Keratinocyte (primary cell): ENCODE data around the gene MSANTD2. TPM values are rescaled to one million over a fixed set of nuclear protein-coding genes. Genes with fewer than 3 reads are reported as not detected.

Experiments
- DNase-seq: peaks from one replicate; pipeline ENCODE4 v3.0.0-alpha.2; 2011; ENCODE audit warnings: low read depth, missing footprints, low spot score
- FAIRE-seq: peaks from 2 replicates; lab custom pipeline; 2011; peaks lifted over from hg19 to GRCh38; lab: Jason Lieb, UNC
- H2AFZ ChIP-seq: 2 replicates; pipeline ENCODE4 v1.6.0; 2012; ENCODE audit warnings: low read length, control low read depth, inconsistent platforms; ENCODE audit not compliant: control insufficient read depth
- H3K27ac ChIP-seq: 2 replicates; pipeline ENCODE4 v1.5.1; 2011; ENCODE audit warnings: low read length; ENCODE audit not compliant: control insufficient read depth, insufficient read depth
- H3K27me3 ChIP-seq: 3 replicates; pipeline ENCODE4 v1.6.0; 2011; ENCODE audit warnings: low read length; ENCODE audit not compliant: control insufficient read depth, insufficient read depth; ENCODE audit errors: extremely low read depth
- H3K36me3 ChIP-seq, 2 experiments: 2 replicates in 1 of 2; 3 replicates in 1 of 2; pipeline ENCODE4 v1.5.1; 2011; ENCODE audit warnings: low read length in 2 of 2, mild to moderate bottlenecking in 1 of 2; ENCODE audit not compliant: control insufficient read depth in 2 of 2, insufficient read depth in 2 of 2; ENCODE audit errors: extremely low read depth in 1 of 2
- H3K4me1 ChIP-seq: 3 replicates; pipeline ENCODE4 v1.5.1; 2011; ENCODE audit warnings: low read length; ENCODE audit not compliant: control insufficient read depth, insufficient read depth; ENCODE audit errors: extremely low read depth
- H3K4me2 ChIP-seq: 3 replicates; pipeline ENCODE4 v1.6.0; 2011; ENCODE audit warnings: low read depth, low read length; ENCODE audit not compliant: control insufficient read depth, insufficient read depth; ENCODE audit errors: extremely low read depth
- H3K4me3 ChIP-seq, 3 experiments: fragments of 200-600 bp in 1 of 3; sonication (generic) in 1 of 3; 2 replicates in 2 of 3; 3 replicates in 1 of 3; pipeline ENCODE4 v1.5.1; 2011 to 2016; ENCODE audit warnings: low read length in 3 of 3, mild to moderate bottlenecking in 3 of 3, control low read depth in 2 of 3, inconsistent platforms in 1 of 3, low read depth in 1 of 3, mixed read lengths in 1 of 3, mixed run types in 1 of 3, moderate library complexity in 1 of 3; ENCODE audit not compliant: control insufficient read depth in 2 of 3, insufficient read depth in 2 of 3; ENCODE audit errors: extremely low read depth in 1 of 3
- H3K79me2 ChIP-seq: 2 replicates; pipeline ENCODE4 v1.6.0; 2012; ENCODE audit warnings: low read length; ENCODE audit not compliant: control insufficient read depth, insufficient read depth
- H3K9ac ChIP-seq: 3 replicates; pipeline ENCODE4 v1.6.0; 2011; ENCODE audit warnings: low read length; ENCODE audit not compliant: control insufficient read depth, insufficient read depth; ENCODE audit errors: extremely low read depth
- H3K9me1 ChIP-seq: 3 replicates; pipeline ENCODE4 v1.6.0; 2011; ENCODE audit warnings: low read length; ENCODE audit not compliant: control insufficient read depth, insufficient read depth; ENCODE audit errors: extremely low read depth
- H3K9me3 ChIP-seq: 2 replicates; pipeline ENCODE4 v1.5.1; 2012; ENCODE audit warnings: low read depth, low read length; ENCODE audit not compliant: control insufficient read depth
- H4K20me1 ChIP-seq: 3 replicates; pipeline ENCODE4 v1.6.0; 2011; ENCODE audit warnings: low read length; ENCODE audit not compliant: control insufficient read depth, insufficient read depth; ENCODE audit errors: extremely low read depth
- CTCF ChIP-seq, 3 experiments: IDR thresholded peaks in 1 of 3; conservative IDR thresholded peaks in 1 of 3; optimal IDR thresholded peaks in 1 of 3; 2 replicates in 2 of 3; 3 replicates in 1 of 3; pipeline versions ENCODE3 to v1.5.1; 2011; ENCODE audit warnings: low read length in 3 of 3, mild to moderate bottlenecking in 3 of 3, moderate library complexity in 2 of 3, control low read depth in 1 of 3, inconsistent platforms in 1 of 3; ENCODE audit not compliant: insufficient read depth in 2 of 3; ENCODE audit errors: extremely low read depth in 1 of 3
- EZH2 ChIP-seq: IDR thresholded peaks from one replicate; pipeline ENCODE4 v1.6.1; 2012; ENCODE audit warnings: inconsistent platforms, mild to moderate bottlenecking, low read length, moderate library complexity
- dilution Hi-C: fragments of 300-500 bp; cut with MboI; formaldehyde crosslinking; loops from one replicate; pipeline ENCODE4 v1.7.0; 2020; ENCODE audit warnings: low sequenced_read_pairs; ENCODE audit not compliant: extremely low pct_ligation_motif_present
- polyA plus RNA-seq, 5 experiments: library from polyadenylated mRNA; depleted of rRNA in 3 of 5; stranded (reverse) in 3 of 5; stranded (forward) in 1 of 5; unstranded in 1 of 5; fragments of >200 nt; gene quantifications; 1 replicate in 1 of 5; 2 replicates in 3 of 5; 3 replicates in 1 of 5; pipeline versions ENCODE4 v1.2.1 to v1.2.3, GENCODE V29; 2011 to 2012; ENCODE audit warnings: missing spikeins in 2 of 5, low read depth in 1 of 5, low replicate concordance in 1 of 5

The MSANTD2 gene
- polyA plus RNA-seq, 1 donor (not counting 4 experiments of a cell fraction or from before 2014, with no cell fraction given) = 6.6 TPM

GRCh38 chr11:124841201-124841600 lies 41.0 kb upstream of the MSANTD2 start:
- dilution Hi-C loops = no loop called here
- Histone ChIP-seq H3K27ac (no peak overlapping the region), H3K4me3 (no peak overlapping the region), H3K9me1 (no peaks in the 10 kb centered on the region), H3K27me3 (peaks cover 81% of the 10 kb centered on the region), H3K4me2 (no peak overlapping the region), H2AFZ (no peak overlapping the region), H3K9me3 (no peaks in the 10 kb centered on the region), H3K9ac (no peak overlapping the region), H3K36me3 (no peaks in the 10 kb centered on the region), H3K4me1 (no peaks in the 10 kb centered on the region), H4K20me1 (peaks cover 5% of the 10 kb centered on the region), H3K79me2 (no peaks in the 10 kb centered on the region)
- no peak for DNase-seq
- TF ChIP-seq EZH2 (no peak), CTCF (optimal IDR thresholded peaks at IDR 0.05 in 1 of 3, IDR thresholded peaks at IDR 0.05 in 1 of 3, conservative IDR thresholded peaks at IDR 0.05 in 1 of 3; ENCODE audit: extremely low read depth in 1 of 3, insufficient read depth in 2 of 3, low read length in 3 of 3) (no peak)
- no peak for FAIRE-seq

- Histone ChIP-seq H3K9ac (no peak overlapping the region), H3K4me3 (no peak overlapping the region), H3K79me2 (no peaks in the 10 kb centered on the region), H4K20me1 (peaks cover 5% of the 10 kb centered on the region), H3K4me2 (no peak overlapping the region), H3K36me3 (no peaks in the 10 kb centered on the region), H3K9me1 (no peaks in the 10 kb centered on the region), H3K27ac (no peak overlapping the region), H3K9me3 (no peaks in the 10 kb centered on the region), H2AFZ (no peak overlapping the region), H3K4me1 (no peaks in the 10 kb centered on the region), H3K27me3 (peaks cover 75% of the 10 kb centered on the region)
- TF ChIP-seq CTCF (optimal IDR thresholded peaks at IDR 0.05 in 1 of 3, IDR thresholded peaks at IDR 0.05 in 1 of 3, conservative IDR thresholded peaks at IDR 0.05 in 1 of 3; ENCODE audit: extremely low read depth in 1 of 3, insufficient read depth in 2 of 3, low read length in 3 of 3) (no peak), EZH2 (no peak)
- DNase-seq (no peak), FAIRE-seq (no peak)
- dilution Hi-C loops = no loop called here
Measured at GRCh38 chr11:124840666-124841065, 40.5 kb upstream of the MSANTD2 start.
